ENCODE data around the gene ADD1.

Gene ADD1

DNA sequence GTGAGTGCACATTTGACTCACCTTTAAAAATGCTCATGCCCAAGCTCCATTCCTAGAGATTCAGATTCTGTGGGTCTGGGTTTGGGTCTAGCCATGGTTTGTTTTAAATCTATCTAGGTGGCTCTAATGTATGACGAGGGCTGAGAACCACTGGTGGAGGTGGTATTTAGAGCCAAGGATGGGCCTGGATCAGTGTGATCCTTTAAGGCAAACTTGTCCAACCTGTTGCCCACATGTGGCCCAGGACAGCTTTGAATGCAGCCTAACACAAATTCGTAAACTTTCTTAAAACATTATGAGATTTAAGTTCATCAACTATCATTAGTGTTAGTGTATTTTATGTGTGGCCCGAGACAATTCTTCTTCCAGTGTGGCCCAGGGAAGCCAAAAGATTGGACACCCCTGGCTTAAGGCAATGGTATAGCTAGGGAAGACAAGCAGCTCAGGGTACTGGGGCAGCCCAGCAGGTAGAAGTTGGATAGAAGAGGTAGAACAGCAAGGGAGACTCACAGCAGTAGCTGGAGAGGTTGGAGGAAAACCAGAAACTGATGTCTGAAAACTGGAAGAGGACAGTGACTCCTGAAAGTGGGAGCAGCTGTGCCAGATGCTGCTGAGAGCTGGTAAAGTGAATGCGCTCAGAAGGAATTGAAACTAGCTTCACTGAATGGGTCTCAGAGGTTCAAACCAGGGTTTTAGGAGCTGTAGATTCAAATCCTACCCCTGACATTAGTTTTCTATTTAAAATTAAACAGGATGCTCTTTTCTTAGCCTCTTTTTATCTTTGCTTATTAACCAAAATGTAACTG is 18.2 kb downstream of the ADD1 start:
- no peak for DNase-seq

DNA sequence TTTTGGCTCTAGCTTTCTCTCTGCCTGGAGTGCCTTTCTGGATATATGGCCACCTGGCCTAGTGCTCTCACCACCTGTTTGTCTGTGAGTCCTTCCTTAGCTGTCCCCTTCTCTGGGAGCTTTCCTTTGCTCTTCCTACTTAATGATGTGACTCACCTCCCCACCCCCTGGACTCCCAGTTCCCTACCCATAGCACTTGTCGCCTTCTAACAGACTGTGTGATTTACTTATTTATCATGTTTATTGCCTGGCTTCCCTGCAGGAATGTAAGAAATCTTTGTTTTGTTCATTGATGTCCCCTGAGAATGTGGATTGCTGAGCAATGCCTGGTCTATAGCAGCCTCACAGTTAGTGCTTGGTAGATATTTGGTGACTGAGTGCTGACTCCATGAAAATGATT is 18.9 kb downstream of the ADD1 start:
- DNase-seq, result no peak

DNA sequence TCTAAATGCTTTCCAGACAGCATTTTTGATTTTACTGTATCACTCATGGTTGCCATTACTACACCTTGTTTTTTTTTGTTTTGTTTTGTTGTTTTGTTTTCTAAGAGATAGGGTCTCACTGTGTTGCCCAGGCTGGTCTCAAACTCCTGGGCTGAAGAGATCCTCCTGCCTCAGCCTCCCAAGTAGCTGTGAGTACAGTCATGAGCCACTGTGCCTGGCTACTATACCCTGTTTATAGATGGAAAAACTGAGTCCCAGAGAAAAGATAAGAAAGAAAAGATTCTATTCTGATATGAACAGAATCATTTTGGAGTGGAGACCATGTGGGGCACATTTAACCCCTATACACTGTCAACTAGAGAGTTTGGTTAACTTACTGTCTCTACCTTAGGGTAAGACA is 20.0 kb downstream of the ADD1 start:
- no peak for DNase-seq

DNA sequence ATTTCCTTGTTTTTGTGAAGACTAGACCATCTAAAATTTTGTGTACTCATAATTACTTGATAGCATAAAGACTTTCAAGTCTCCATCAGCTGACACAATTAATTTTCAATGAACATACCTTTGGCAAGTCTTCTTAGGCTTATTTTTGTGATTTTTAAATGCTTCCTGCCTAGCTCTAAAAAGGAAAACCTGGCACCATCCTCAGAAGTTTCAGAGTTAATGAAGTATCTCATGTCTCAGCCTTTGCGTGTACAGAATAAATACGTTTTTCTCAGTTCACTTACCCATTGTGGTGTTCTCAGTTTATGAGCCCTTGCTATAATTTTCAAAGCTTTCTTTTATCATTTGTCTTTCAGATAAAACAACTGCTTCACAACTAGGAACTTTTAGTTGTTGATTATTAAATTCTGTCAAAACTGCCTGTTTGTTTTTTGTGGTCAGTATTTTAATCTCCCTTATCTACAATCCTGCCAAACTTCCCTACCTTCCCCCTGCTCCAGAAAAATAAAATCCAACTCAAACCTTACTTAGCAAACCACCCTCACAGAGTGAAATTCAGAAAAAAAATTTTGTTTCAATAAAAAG is 21.6 kb downstream of the ADD1 start:
- DNase-seq, result no peak

DNA sequence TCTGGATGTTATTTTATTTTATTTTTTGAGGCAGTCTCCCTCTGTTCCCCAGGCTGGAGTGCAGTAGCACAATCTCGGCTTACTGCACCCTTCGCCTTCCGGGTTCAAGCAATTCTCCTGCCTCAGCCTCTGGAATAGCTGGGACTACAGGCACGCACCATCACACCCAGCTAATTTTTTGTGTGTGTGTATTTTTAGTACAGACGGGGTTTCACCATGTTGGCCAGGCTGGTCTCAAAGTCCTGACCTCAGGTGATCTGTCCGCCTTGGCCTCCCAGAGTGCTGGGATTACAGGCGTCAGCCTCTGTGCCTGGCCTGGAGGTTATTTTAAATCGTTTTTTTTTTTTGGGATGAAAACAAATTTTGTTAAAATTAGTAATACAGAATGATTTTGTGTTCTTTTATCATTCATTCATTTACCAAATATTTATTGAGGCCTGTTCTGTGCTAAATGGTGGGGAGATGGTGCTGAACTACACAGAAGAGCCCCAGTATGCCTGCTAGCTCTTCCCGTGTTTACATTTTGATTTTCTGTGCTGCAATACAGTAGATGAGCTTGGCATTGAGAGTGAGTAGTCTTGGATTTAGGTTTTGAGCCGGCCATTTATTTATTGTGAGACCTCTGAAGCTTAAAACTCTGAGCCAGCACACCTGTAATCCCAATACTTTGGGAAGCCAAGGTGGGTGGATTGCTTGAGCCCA is 22.7 kb downstream of the ADD1 start:
- no peak for DNase-seq

DNA sequence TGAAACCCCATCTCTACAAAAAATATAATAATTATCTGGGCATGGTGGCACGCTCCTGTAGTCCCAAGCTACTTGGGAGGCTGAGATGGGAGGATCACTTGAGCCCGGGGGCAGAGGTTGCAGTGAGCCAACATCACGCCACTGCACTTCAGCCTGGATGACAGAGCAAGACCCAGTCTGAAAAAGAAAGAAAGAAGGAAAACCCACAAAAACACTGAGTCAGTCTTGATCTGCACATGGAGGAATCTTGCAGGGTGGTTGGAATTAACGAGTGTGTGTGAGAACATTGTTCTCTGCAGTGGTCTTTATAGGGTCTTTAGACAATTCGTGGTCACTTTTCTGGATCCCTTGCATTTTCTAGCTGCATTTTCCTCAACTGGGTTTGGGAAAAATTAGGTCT is 23.2 kb downstream of the ADD1 start:
- no peak for DNase-seq

DNA sequence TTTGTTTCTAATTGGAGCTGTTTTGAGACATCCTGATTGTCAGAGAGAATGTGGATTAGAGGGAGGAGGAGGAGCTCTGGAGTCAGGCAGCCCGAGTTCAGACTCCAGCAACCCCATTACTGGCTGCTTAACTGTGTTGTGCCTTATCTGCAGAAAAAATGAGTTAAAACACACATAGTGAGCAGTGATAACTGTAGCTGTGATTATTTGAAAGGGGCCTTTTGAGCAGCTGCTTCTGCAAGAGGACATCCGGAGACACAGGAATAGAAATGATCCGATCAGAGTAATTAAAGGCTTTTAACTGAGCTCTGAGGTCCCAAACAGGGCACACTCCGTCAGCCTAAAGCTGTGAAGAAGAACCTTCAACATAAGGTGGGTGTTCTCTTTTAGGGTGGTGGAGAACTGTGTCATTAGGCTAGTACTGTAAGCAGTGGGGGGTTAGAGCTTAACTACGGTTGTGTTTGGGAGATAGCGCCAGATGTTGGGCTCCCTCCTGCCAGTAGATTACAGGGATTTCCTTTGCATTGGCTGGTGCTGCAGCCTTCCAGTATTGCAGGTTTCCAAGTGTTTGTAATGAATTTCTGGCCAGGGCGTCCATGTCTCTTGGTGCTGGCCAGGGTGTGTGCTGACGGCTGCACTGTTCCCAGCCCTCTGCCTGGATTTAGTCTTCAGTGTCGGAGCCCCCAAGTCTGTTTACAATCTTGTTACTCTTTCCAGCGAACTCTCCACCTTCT is 24.3 kb downstream of the ADD1 start:
- no peak for DNase-seq

GRCh38 chr4:2868877-2869487 is 25.3 kb downstream of the ADD1 start:
- no peak for DNase-seq

GRCh38 chr4:2869659-2870058 is 26.0 kb downstream of the ADD1 start:
- DNase-seq, result no peak

DNA sequence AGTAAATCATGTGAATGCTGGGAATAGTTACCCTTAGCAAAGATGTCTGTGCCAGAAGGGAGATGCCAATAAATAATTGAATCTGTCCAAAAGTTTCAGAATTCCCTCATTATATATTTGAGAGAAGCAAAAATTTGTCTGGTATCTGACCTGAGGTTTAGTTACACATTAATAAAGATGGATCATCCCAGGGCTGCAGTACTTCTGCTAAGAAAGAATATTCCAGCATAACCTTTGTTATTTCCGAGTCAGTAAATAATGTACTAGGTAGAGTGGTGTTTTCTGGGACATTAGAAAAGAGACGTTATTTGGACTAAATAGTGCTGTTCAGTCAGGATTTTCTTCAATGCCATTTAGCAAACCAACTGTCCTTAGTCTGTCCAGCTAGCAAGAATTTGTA is 26.4 kb downstream of the ADD1 start:
- DNase-seq, result no peak

DNA sequence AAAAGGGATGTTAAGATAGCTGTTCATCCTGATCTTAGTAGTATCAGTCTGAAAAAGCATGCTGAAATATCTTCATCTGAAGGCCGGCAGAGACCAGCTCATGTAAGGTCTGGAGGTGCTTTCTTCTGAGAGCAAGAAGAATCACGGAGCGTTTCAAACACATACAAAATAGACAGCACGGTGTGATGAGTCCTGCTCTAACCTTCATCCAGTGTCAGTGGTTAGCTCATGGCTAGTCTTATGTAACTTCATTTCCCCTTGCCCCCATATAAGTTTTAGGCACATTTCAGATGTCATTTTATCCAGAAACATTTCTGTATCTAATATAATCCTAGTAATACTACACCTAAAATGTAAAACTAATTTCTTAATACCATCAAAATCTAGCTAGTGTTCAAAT is 27.8 kb downstream of the ADD1 start:
- DNase-seq, result no peak

DNA sequence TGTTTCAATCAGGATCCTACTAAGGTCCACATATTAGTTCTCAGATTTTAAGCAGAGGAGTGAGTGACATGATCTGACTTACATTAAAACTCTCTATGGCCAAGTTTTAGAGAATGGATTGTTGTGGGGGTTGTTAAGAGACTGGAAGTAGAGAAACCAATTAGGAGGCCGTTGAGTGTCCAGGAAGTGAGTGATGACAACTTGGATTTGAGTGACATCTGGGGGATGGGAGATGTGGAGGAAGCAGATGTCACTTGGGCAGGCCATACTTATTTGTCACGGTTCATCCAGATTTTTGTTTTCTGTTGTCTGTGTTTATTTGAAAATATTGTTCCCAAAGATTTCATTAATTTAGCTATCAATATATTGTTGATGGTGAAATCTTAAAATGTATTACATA is 28.3 kb downstream of the ADD1 start:
- DNase-seq, result peak; percentile 9

GRCh38 chr4:2873329-2873728 is 29.7 kb downstream of the ADD1 start:
- no peak for DNase-seq

DNA sequence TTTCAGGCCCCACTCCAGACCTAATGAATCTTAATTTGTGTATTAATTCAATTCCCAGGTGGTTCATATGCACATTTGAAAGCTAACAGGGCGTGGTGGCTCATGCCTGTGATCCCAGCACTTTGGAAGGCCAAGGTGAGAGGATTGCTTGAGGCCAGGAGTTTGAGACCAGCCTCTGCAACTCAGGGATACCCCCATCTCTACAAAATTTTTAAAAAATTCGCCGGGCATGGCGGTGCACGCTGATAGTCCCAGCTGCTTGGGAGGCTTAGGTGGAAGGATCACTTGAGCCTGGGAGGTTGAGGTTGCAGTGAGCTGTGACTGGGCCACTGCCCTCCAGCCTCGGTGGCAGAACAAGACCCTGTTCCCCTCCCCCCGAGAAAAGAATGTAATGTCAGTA is 31.2 kb downstream of the ADD1 start:
- no peak for DNase-seq

DNA sequence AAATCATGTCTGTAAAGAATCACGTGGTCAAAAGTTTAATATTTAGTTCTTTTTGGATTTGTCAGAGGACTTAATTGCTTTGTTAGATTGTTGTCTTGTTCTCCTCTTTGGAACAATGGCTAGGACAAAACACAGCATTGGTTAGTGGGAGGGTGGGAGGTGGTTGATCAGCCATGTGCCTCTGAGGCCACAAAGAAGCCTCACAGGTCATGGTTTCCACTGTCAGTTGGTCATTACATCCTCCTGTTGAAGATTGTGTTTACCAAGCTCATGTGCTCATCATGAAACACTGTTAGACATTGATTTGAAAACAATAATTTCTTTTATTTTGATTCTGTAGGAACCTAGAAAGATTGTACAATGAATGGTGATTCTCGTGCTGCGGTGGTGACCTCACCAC is 31.9 kb downstream of the ADD1 start:
- DNase-seq, result no peak

DNA sequence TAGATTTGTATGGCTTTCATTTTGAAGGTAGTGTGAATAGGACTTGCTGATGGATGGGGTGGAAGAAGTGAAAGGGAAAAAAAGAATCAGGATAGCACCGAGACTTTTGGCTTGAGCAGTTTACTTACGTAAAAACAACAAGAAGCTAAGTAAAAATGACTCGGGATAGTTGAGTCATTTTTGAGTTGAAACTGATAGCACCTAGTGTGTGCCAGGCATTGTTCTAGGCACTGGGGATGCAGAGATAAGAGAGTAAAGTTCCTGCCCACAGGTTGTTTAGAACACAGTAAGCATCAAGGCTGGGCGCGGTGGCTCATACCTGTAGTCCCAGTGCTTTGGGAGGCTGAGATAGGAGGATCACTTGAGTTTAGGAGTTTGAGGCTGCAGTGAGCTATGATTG is 34.7 kb downstream of the ADD1 start:
- DNase-seq, result no peak

DNA sequence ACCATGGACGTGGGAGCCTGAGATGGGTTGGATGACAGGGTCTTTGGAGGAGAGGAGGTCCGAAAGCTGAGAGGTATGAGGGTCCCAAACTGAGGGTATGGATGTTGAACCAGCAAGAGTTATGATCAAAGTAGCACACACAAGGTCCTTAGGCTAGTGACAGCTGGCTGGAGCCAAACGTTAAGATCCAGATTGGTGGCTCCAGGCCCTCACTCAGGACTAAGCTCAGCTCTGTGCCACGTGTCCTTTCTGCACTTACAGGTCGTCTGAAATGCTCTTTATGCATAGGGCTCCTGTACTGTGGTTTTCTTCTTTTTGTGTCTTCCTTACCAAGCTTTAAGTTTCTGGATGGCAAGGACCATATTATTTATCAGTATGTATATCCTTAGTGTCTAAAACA is 35.4 kb downstream of the ADD1 start:
- no peak for DNase-seq

DNA sequence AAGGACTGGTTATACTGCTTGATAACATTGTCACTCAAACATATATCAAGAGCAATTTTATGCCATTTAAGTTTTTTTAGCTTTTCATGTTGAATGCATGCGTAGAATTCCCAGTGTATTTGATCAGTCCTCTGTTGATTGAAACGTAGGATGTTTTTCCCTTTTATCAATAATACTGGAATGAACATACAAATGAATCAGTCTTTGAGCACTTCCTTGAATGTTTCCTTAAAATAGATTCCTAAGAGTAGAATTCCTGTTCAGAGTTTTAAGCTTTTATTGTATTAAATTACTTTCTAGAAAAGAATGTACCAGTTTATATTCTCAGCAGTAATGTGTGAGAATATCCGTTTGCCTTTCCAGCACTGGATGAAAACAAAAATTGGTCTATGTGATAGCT is 37.8 kb downstream of the ADD1 start:
- no peak for DNase-seq

DNA sequence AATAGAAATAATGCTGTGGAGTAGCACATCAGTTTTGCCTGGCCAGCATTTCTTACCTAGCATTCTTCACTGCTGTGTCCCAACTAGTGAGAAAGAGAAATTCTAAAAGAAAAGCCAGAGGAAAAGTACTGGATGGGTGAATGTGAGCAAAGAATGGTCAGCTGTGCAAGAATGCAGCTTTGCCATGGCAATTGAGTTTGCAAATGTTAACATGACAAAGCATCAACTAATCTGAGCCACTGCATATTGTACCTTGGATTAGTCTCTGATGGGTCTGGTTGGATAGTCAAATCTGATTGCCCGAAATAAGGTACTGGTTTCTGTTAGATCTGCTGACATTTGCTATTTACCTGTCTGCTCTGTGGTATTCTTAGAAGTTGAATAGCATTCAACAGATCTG is 38.7 kb downstream of the ADD1 start:
- DNase-seq, result no peak

- DNase-seq, result no peak
Observed at GRCh38 chr4:2886161-2886560, 42.5 kb downstream of the ADD1 start.

- no peak for DNase-seq
Observed at GRCh38 chr4:2886622-2887021, 43.0 kb downstream of the ADD1 start.

DNA sequence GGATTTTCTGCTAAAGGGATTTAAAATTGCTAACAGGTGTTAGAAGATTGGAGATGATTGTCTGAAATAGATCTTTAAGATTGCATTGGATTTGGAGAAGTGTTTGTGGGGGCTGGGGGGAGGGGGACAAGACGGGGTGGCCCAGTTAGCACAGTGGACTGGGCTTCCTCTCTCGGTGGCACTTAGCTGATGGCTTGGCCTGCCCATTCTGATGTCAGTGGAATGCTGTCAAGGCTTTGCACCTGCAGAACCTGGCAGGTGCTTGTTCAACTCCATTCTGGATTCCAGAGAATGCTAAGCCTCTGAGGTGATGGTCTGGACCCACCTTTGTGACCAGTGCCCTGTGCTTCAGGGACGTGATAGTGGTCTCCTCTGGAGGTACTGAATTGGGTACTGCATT is 43.7 kb downstream of the ADD1 start:
- DNase-seq, result no peak

GRCh38 chr4:2888886-2889285 is 45.2 kb downstream of the ADD1 start:
- no peak for DNase-seq
